ENCODE measurements around the gene ZNF107.
"Not testable (repeated sequence)": the region's sequence is repeated elsewhere in the genome, so short reads cannot be mapped to it uniquely, and the experiment has no call there.

The ZNF107 gene

DNA sequence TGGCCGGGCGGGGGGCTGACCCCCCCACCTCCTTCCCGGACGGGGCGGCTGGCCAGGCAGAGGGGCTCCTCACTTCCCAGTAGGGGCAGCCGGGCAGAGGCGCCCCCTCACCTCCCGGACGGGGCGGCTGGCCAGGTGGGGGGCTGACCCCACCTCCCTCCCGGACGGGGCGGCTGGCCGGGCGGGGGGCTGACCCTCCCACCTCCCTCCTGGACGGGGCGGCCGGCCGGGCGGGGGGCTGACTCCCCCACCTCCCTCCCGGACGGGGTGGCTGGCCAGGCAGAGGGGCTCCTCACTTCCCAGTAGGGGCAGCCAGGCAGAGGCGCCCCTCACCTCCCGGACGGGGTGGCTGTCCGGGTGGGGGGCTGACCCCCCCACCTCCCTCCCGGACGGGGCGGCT, 72.5 kb downstream of the ZNF107 start:
- DNase-seq = not testable (repeated sequence)

DNA sequence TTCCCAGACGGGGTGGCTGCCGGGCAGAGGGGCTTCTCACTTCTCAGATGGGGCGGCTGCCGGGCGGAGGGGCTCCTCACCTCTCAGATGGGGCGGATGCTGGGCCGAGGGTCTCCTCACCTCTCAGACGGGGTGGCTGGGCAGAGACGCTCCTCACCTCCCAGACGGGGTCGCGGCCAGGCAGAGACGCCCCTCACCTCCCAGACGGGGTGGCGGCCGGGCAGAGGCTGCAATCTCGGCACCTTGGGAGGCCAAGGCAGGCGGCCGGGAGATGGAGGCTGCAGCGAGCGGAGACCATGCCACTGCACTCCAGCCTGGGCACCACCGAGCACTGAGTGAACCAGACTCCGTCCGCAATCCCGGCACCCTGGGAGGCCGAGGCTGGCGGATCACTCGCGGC, 73.0 kb downstream of the ZNF107 start:
- DNase-seq = not testable (repeated sequence)

DNA sequence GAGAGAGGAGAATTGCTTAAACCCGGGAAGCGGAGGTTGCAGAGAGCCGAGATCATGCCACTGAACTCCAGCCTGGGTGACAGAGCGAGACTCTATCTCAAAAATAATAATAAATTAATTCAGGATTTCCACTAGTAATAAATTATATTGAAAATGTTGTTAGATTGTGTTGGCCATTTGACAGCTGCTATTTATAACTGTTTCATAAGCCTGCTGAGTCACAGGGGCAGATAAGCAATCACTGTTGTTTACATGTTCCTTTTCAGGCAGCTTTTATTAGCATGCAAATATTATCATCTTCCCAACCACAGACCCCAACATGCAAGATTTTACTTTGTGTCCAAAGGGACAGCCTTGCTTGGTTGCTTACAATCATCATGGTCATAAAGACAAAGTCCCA, 78.7 kb downstream of the ZNF107 start:
- DNase-seq = no peak

DNA sequence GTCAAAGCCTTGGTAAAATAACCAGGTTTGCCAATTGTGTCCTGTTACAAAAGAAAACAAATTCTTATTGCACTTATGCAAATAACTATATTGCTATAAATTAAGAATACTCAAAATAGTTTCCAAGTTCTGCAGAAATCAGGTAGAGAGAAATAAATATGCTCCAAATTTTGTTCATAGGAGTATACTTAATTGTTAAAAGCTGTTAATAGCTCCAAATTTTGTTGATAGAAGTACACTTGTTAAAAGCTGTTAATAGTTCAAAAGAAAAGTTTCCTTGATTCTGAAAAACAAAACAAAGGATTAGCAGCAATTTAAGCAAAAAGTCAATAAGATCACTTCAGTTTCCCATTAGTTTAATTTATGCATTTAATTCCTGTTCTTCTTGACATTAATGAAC, 81.9 kb downstream of the ZNF107 start:
- DNase-seq = no peak

DNA sequence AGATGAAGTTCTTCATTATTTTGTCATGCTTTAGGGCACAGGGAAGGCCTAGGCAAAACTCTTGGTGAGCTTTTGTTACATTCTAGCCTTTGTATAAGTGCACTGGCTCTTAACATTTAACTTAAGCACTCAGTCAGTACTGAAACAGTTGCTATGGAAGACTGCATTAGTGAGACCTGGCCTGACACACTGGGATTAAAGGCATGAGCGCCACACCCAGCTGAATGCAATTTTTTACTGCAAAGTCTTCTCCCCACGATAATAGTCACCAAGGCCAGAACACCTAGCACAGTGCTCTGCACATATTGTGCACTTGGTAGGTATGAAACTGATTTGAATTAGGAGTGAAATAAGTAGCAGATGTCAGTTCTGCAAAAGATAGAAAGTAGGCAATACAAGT, 87.1 kb downstream of the ZNF107 start:
- DNase-seq = no peak

DNA sequence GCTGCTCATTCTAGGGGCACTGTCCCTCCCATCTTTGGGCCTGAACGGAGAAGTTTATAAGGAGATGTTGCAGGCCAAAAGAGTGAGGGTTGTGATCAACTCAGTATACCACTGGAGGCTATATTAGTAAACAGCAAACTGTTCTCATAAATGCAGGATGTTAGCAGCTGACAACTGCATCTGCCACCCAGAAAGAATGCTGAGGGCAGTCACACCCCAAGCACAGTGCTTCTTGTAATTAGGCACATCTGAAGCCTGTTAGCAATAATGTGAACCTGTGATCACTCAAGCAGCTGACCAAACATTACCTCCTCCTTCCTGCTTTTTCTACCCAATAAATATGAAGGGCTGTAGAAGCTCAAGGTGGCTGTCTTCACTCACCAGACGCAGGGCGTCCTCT, 89.9 kb downstream of the ZNF107 start:
- DNase-seq = no peak

DNA sequence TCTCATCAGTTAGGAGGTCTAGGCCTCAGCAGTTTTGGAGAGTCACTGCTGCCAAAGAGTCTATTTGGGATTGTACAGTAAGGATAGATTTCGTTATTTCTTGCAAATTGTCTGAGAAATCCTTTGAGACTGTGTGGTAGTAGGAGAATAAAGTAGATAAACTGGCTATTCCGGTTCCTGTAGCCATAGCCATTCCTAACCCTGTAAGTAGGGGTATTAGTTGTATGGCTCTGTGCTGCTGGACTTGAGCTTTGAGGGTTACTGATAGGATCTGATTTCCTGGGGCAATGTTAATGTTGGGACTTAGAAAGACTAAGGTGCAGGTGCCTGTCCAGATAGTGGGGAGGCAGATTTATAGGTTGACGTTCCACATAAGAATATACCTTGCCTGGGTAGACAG, 92.2 kb downstream of the ZNF107 start:
- no peak for DNase-seq
